Transverse colon (tissue), 4 donors: ENCODE data around the gene P2RX2.

Experiments
- POLR2A ChIP-seq: fragments of 450-650 bp; IDR thresholded peaks from one replicate; pipeline ENCODE4 v1.6.1; 2016; ENCODE audit warnings: antibody characterized with exemption, mild to moderate bottlenecking, moderate library complexity
- POLR2AphosphoS5 ChIP-seq, 3 donors: sonication (generic); formaldehyde crosslinking; IDR thresholded peaks; one replicate each; pipeline ENCODE4 v1.6.1; 2016; ENCODE audit warnings: antibody characterized with exemption in 3 of 3
- TF ChIP-seq, protein P1 (sequence below), 5 experiments: fragments of 200-600 bp in 3 of 5; fragments of 450-650 bp in 2 of 5; sonication (generic) in 3 of 5; IDR thresholded peaks; 1 replicate in 2 of 5; 2 replicates in 3 of 5; pipeline ENCODE4 v1.5.1; 2016 to 2017; ENCODE audit warnings: antibody characterized with exemption in 5 of 5, inconsistent platforms in 3 of 5, mild to moderate bottlenecking in 2 of 5, moderate library complexity in 1 of 5

DNA sequence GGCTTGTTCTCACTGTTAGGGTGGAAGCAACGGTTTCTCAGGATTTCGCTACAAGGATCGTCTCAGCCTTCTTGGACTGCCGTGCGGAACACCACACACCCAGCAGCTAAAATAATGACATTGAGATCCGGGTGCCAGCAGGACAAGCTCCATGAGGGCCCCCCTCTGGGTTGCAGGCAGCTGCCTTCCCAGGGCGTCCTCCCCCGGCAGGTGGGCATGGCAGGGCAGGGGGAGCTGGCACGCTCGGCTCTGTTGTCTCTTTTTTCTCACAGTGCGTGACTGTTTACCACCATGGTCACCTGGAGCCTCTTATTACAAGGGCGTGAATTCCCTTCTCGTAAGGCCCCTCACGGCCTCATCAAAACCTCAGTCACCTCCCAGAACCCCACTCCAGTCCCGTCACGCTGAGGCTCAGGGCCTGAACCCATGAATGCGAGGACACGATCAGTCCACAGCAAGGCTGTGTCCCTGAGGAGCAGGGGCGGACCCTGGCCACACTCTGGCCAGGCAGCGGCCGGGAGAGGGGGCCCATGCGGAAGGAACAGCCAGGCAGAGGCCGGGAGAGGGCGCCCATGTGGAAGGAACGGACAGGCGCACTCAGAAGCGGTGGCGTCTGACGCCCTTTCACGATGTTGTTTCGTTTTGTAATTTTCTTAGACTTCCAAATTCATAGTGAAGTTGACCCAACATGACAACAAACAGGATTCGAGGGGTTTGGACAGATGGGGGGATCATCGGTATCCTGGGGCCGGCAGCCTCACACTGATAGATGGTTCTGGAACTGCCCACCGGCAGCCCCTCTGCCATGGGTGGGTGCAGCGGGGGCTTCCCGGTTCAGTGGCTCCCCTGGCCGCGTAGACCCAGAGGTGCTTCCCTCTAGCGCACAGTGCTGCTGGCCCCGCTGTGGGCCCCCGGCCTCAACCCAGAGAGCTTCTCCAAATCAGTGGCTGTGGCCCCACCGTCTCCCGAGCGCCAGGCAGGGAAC lies 18.2 kb upstream of the P2RX2 start:
- TF ChIP-seq, protein P1, sequence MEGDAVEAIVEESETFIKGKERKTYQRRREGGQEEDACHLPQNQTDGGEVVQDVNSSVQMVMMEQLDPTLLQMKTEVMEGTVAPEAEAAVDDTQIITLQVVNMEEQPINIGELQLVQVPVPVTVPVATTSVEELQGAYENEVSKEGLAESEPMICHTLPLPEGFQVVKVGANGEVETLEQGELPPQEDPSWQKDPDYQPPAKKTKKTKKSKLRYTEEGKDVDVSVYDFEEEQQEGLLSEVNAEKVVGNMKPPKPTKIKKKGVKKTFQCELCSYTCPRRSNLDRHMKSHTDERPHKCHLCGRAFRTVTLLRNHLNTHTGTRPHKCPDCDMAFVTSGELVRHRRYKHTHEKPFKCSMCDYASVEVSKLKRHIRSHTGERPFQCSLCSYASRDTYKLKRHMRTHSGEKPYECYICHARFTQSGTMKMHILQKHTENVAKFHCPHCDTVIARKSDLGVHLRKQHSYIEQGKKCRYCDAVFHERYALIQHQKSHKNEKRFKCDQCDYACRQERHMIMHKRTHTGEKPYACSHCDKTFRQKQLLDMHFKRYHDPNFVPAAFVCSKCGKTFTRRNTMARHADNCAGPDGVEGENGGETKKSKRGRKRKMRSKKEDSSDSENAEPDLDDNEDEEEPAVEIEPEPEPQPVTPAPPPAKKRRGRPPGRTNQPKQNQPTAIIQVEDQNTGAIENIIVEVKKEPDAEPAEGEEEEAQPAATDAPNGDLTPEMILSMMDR (IDR thresholded peaks at IDR 0.05): peak; percentile 48 to 62 (median 56)
- TF ChIP-seq POLR2A: no peak
- TF ChIP-seq POLR2AphosphoS5 (IDR thresholded peaks at IDR 0.05): no peak
